Esophagus muscularis mucosa (tissue), 4 donors: ENCODE measurements around the gene PIGC. TPM values are rescaled to one million over a fixed set of nuclear protein-coding genes. Genes with fewer than 3 reads are reported as not detected.
"Not testable (repeated sequence)": the region's sequence is repeated elsewhere in the genome, so short reads cannot be mapped to it uniquely, and the experiment has no call there.

Experiments
- DNase-seq: peaks from one replicate; pipeline ENCODE4 v3.0.0-alpha.2; 2017; ENCODE audit errors: extremely low spot score
- H3K27ac ChIP-seq, 4 donors: fragments of 200-600 bp; sonication (generic); replicated peaks in 1 of 4; 1 replicate in 3 of 4; 2 replicates in 1 of 4; pipeline ENCODE4 v1.5.1; 2016 to 2019; ENCODE audit warnings: mild to moderate bottlenecking in 1 of 4
- H3K27me3 ChIP-seq, 4 donors: fragments of 200-600 bp; sonication (generic); one replicate each; pipeline versions ENCODE4 v1.5.1 to v1.6.0; 2016 to 2019
- H3K36me3 ChIP-seq, 4 donors: fragments of 200-600 bp; sonication (generic); one replicate each; pipeline ENCODE4 v1.5.1; 2016 to 2019
- H3K4me1 ChIP-seq, 4 donors: fragments of 200-600 bp; sonication (generic); one replicate each; pipeline ENCODE4 v1.5.1; 2016 to 2019
- H3K4me3 ChIP-seq, 4 donors: fragments of 200-600 bp; sonication (generic); 1 replicate in 2 of 4; 2 replicates in 2 of 4; pipeline ENCODE4 v1.5.1; 2016 to 2019; ENCODE audit warnings: mild to moderate bottlenecking in 4 of 4, moderate library complexity in 1 of 4
- H3K9me3 ChIP-seq, 4 donors: fragments of 200-600 bp; sonication (generic); 1 replicate in 3 of 4; 2 replicates in 1 of 4; pipeline ENCODE4 v1.5.1; 2016 to 2019
- CTCF ChIP-seq, 3 experiments: fragments of 200-600 bp in 2 of 3; fragments of 450-650 bp in 1 of 3; sonication (generic) in 2 of 3; IDR thresholded peaks; one replicate each; pipeline ENCODE4 v1.5.1; 2017 to 2019; ENCODE audit warnings: antibody characterized with exemption in 3 of 3, mild to moderate bottlenecking in 2 of 3, moderate library complexity in 1 of 3
- EP300 ChIP-seq: sonication (generic); formaldehyde crosslinking; IDR thresholded peaks from one replicate; pipeline ENCODE4 v1.6.1; 2017; ENCODE audit warnings: antibody characterized with exemption
- POLR2A ChIP-seq: fragments of 450-650 bp; IDR thresholded peaks from one replicate; pipeline ENCODE4 v1.6.1; 2017; ENCODE audit warnings: antibody characterized with exemption, moderate library complexity, mild to moderate bottlenecking, low read depth
- POLR2AphosphoS5 ChIP-seq, 2 donors: sonication (generic); formaldehyde crosslinking; IDR thresholded peaks; one replicate each; pipeline ENCODE4 v1.6.1; 2017; ENCODE audit warnings: antibody characterized with exemption in 2 of 2
- WGBS: methylation state at CpG from one replicate; pipeline ENCODE4 v1.1.5; 2018; 5-methylcytosine and 5-hydroxymethylcytosine counted together
- intact Hi-C: fragments of 100-400 bp; cut with DNase I; formaldehyde crosslinking; loops from one replicate; pipeline ENCODE4 v1.15.1; 2023
- total RNA-seq, 4 donors: library from RNA; depleted of rRNA; stranded (reverse); fragments of >200 nt; gene quantifications; one replicate each; pipeline versions ENCODE4 v1.1.0 to v1.2.1, GENCODE V29; 2016

The PIGC gene
- total RNA-seq, 4 donors from 2014 or later = 18.9 to 25.7 (median 20.9) TPM

DNA sequence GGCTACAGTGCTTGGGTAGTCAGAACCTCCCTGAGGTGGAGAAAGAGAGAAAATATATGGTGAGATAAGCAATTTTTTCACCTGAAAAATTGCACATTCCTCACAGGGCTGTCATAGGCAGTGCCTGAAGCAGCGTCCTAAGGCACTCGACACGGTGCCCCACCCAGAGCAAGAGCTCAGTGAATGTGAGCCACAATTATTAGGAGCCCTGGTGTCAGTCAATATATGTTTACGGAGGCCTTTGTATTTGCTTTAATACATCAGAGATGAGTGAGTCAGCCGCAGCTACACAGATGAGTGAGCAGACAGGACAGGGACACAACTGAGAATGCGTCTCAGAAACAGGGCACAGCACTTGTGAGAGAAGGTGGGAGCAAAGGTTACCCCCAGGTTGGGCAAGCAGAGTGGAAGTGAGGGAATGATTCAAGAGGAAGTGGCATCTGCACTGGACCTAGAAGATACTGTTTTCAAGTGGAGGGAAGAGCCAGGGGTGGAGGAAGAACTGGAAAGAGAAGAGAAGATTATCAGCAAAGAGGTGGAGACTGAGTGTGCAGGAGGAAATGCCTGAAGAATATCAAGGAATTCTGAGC, 5.2 kb upstream of the PIGC start:
- Histone ChIP-seq H3K27ac (no peak overlapping the region), H3K36me3 (no peaks in the 10 kb centered on the region), H3K9me3 (no peaks in the 10 kb centered on the region), H3K27me3 (no peaks in the 10 kb centered on the region), H3K4me1 (peaks cover 0 to 13% (median 10%) of the 10 kb centered on the region in 4 donors), H3K4me3 (no peak overlapping the region)
- intact Hi-C loops = no loop called here
- TF ChIP-seq POLR2AphosphoS5 (IDR thresholded peaks at IDR 0.05) (no peak), CTCF (IDR thresholded peaks at IDR 0.05) (no peak), POLR2A (no peak), EP300 (no peak)
- DNase-seq = no peak
- WGBS = 78% methylated on average over 6 of the region's 6 CpGs

DNA sequence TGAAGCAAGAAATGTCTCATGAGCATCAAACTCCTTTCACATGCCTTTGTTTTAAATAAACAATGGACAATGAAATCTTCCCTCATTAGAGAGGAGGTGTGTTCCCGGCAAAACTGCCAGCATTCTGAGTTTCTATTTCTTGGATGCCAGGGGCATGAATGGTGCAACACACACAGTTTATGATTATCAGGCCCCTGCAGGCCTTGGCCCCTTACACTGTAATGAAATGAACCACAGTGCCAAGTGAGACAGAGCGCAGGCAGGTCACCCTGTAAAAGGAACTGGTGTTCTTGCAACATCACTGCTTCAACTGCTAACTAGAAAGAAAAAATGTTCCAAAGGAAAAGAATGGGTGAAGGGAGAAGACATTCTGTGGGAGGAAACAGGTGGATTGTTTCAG, 3.8 kb upstream of the PIGC start:
- Histone ChIP-seq H3K27me3 (no peaks in the 10 kb centered on the region), H3K4me1 (peaks cover 5 to 23% (median 18%) of the 10 kb centered on the region in 4 donors), H3K27ac (no peak overlapping the region), H3K4me3 (no peak overlapping the region), H3K9me3 (no peaks in the 10 kb centered on the region), H3K36me3 (no peaks in the 10 kb centered on the region)
- DNase-seq = peak; percentile 60
- TF ChIP-seq POLR2A = no peak
- 61% methylated on average over 2 of the region's 2 CpGs for WGBS
- intact Hi-C loops = no loop called here

DNA sequence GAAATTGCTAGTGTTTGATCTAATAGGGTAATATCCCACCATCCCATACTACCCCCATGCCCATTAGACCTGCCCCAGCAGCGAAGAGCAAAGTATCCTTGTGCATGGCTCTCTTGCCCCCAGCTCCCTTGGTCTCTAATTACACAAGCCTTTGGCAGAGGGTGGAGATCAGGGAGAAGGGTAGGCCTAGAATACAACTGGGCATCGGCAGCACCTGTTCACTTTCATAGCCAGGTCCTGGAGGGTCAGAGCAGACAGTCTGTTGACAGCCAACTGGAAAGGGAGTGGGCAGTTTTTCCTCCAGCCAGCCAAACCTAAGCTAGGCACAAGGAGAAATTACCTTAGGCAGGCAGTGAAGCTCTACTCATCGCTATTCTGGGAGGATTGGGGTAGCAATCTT, 2.7 kb upstream of the PIGC start:
- H3K9me3 ChIP-seq = no peaks in the 10 kb centered on the region
- intact Hi-C loops = no loop called here
- H3K4me3 ChIP-seq = no peak overlapping the region
- TF ChIP-seq EP300 (no peak), POLR2A (no peak), POLR2AphosphoS5 (IDR thresholded peaks at IDR 0.05) (no peak), CTCF (IDR thresholded peaks at IDR 0.05) (no peak)
- no peak overlapping the region for H3K27ac ChIP-seq
- peaks cover 16 to 34% (median 29%) of the 10 kb centered on the region in 4 donors for H3K4me1 ChIP-seq
- peaks cover 0 to 10% (median 0%) of the 10 kb centered on the region in 4 donors for H3K36me3 ChIP-seq
- WGBS = 100% methylated on average over 3 of the region's 3 CpGs
- DNase-seq = peak; percentile 57
- no peaks in the 10 kb centered on the region for H3K27me3 ChIP-seq

DNA sequence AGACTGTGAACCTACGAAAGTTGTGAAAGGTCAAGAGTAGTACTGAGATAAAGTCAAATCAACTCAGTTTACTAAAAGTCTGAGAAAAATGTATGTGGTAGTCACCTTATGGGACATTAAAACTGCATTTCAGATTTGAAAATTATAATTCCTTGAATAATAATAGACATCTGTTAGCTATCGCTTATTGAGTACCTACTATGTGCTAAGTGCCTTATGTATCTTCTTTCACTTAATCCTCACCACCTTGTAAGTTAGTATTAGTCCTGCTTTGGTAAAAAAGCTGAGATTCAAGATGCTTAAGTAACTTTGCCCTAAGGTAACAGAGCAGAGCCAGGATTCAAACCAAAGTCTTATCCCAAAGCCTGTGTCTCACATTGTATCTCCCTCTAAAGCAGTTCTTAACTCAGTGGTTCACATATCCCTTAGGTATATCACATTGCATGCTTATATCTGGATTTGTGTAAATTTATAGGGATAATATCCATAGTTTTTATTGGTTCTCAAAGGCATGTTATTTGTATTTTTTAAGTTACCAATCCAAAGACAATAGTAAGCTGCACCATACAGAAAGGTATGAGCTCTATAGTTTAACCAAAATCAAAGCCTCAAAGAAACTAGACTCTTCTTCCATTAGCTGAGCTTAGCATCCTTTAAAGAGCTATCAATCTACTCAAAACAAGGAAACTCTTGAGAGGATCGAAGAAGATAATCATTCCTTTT, 865 bp downstream of the PIGC start:
- intact Hi-C loops = loop anchor here (5.0 kb wide), 4 partner anchors 89 to 641 kb away; partner anchors contain the start of gene SUCO
- TF ChIP-seq POLR2A = no peak
- no peak for TF ChIP-seq POLR2AphosphoS5 (IDR thresholded peaks at IDR 0.05)
- no peak for TF ChIP-seq EP300
- TF ChIP-seq CTCF (IDR thresholded peaks at IDR 0.05) = no peak
- H3K4me3 ChIP-seq = peak overlapping the region; percentile 69 to 90 (median 80)
- no peaks in the 10 kb centered on the region for H3K27me3 ChIP-seq
- WGBS = 64% methylated on average over 3 of the region's 3 CpGs
- peaks cover 0 to 10% (median 0%) of the 10 kb centered on the region in 4 donors for H3K36me3 ChIP-seq
- no peaks in the 10 kb centered on the region for H3K9me3 ChIP-seq
- no peak for DNase-seq
- peaks cover 16 to 32% (median 22%) of the 10 kb centered on the region in 4 donors for H3K4me1 ChIP-seq
- H3K27ac ChIP-seq = peak overlapping the region; percentile 73 to 82 (median 80)

- intact Hi-C loops = loop anchor here (5.0 kb wide), 4 partner anchors 90 to 640 kb away; partner anchors contain the start of gene SUCO
- peaks cover 16 to 32% (median 22%) of the 10 kb centered on the region in 4 donors for H3K4me1 ChIP-seq
- H3K4me3 ChIP-seq = peak overlapping the region in 2 of 4 donors; percentile 69 to 83
- peaks cover 0 to 10% (median 0%) of the 10 kb centered on the region in 4 donors for H3K36me3 ChIP-seq
- DNase-seq = no peak
- H3K27me3 ChIP-seq = no peaks in the 10 kb centered on the region
- H3K27ac ChIP-seq = no peak overlapping the region
- TF ChIP-seq POLR2AphosphoS5 (IDR thresholded peaks at IDR 0.05) (no peak), CTCF (IDR thresholded peaks at IDR 0.05) (no peak), EP300 (no peak), POLR2A (no peak)
- 100% methylated on average over 2 of the region's 6 CpGs for WGBS
- no peaks in the 10 kb centered on the region for H3K9me3 ChIP-seq
Observed at GRCh38 chr1:172442404-172442803, 1.5 kb downstream of the PIGC start.

GRCh38 chr1:172437183-172437582, 6.7 kb downstream of the PIGC start:
- H3K4me3 ChIP-seq, intact Hi-C loops, H3K27ac ChIP-seq, H3K27me3 ChIP-seq, H3K9me3 ChIP-seq, DNase-seq, H3K36me3 ChIP-seq: not testable (repeated sequence)
- 86% methylated on average over 3 of the region's 3 CpGs for WGBS
- H3K4me1 ChIP-seq = peaks cover 6 to 15% (median 7%) of the 10 kb centered on the region in 4 donors
